ENCODE data around the gene CYP26B1. TPM values are rescaled to one million over a fixed set of nuclear protein-coding genes. Genes with fewer than 3 reads are reported as not detected.

Gene CYP26B1
- total and polyA plus RNA-seq, 2 donors (not counting 3 experiments of a cell fraction or from before 2014, with no cell fraction given) = 0.30 to 1.1 TPM

DNA sequence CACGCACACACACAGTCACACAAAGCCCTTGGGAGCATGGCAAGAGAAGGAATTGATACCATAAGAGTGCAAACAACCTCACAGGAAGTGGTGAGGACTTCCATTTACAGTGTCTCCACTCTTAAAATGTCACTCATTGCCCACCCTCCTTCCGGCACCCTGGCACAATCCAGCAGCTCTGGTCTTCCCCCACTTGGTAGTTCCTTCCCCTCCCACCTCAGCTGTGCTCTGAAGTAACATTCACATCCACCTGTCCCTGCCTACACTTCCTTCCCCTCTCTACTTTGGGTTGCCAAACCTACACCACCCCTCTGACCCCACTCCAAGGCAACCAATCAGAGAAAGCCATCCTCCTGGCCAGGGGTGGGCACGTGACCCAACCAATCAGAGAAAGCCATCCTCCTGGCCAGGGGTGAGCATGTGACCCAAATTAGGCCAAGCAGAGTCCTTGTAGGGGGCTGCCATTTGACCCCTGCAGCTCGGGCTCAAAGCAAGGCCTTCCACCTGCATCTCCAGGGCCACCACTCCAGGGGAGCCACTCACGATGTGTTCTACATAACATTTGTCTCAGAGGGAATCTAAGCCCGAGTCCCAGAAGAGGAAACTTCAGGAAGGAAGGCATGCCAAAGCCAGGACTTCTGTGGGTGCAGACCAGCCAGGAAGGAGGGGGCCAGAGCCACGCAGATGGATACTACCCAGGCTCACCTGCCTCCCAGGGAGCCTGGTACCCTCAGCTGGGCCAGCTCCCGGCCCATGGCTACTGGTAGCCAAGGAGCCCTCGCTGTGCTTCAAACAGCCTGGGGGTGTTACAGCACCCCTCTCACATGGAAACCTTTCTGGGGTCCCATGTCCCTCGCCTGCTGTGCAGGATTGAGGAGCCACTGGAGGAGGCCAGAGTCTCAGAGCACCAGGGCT lies 21.2 kb downstream of the CYP26B1 start:
- no peaks in the 10 kb centered on the region for H3K9me1 ChIP-seq (replicated peaks; ENCODE audit: control insufficient read depth, extremely low read depth, insufficient read depth, low read length)
- no peak overlapping the region for H3K9ac ChIP-seq (replicated peaks; ENCODE audit: extremely low read depth, insufficient read depth, low read length)
- H3K27ac ChIP-seq (ENCODE audit: insufficient read depth, low read depth, low read length) = no peak overlapping the region
- H3K9me3 ChIP-seq (replicated peaks; ENCODE audit: control insufficient read depth, insufficient read depth, low read length) = no peaks in the 10 kb centered on the region
- DNase-seq (ENCODE audit: low read depth, low spot score) (no peak), FAIRE-seq (no peak)
- CTCF ChIA-PET = interaction anchor here (1.1 kb wide), 1 partner anchor 202 kb away, joined by 5 read pairs; no protein-coding TSS in a partner anchor
- dilution Hi-C loops (cut with MboI; ENCODE audit: extremely low pct_ligation_motif_present, low sequenced_read_pairs) (no loop called here), intact Hi-C loops (cut with micrococcal nuclease) (no loop called here)
- POLR2A ChIA-PET = no interaction called here
- peaks cover 8 to 15% of the 10 kb centered on the region in 2 experiments for H3K27me3 ChIP-seq (ENCODE audit: control insufficient read depth in 2 of 2, insufficient read depth in 2 of 2, low read length in 2 of 2)
- no peaks in the 10 kb centered on the region for H3K79me2 ChIP-seq (ENCODE audit: control insufficient read depth, insufficient read depth, low read length)
- no TSS peak for BruUV-seq (replicated peaks)
- H3K4me2 ChIP-seq (ENCODE audit: insufficient read depth, low read length) = no peak overlapping the region
- no peak overlapping the region for H3K4me3 ChIP-seq (replicated peaks in 1 of 3; ENCODE audit: insufficient read depth in 1 of 3, low read depth in 1 of 3, low read length in 3 of 3)
- H3K4me1 ChIP-seq (ENCODE audit: control insufficient read depth, extremely low read depth, insufficient read depth, low read length) = no peaks in the 10 kb centered on the region
- no peak overlapping the region for H2AFZ ChIP-seq (ENCODE audit: low read depth, low read length)
- H3K36me3 ChIP-seq (ENCODE audit: control insufficient read depth in 2 of 2, extremely low read depth in 1 of 2, insufficient read depth in 2 of 2, low read length in 2 of 2) = no peaks in the 10 kb centered on the region
- no peaks in the 10 kb centered on the region for H4K20me1 ChIP-seq (replicated peaks; ENCODE audit: control insufficient read depth, extremely low read depth, insufficient read depth, low read length)
- TF ChIP-seq POLR2AphosphoS5 (IDR thresholded peaks at IDR 0.05; ENCODE audit: insufficient read depth, low read depth, low read length) (no peak), POLR2A (IDR thresholded peaks at IDR 0.05; ENCODE audit: low read depth, low read length) (no peak), MAX (IDR thresholded peaks at IDR 0.05; ENCODE audit: insufficient read depth, insufficient read length) (no peak), FOS (IDR thresholded peaks at IDR 0.05; ENCODE audit: borderline replicate concordance, insufficient read depth, low read length) (no peak), EZH2 (IDR thresholded peaks at IDR 0.05; ENCODE audit: borderline replicate concordance, low read depth, low read length, severe bottlenecking) (no peak), MYC (IDR thresholded peaks at IDR 0.05; ENCODE audit: low read depth, low read length) (no peak), JUN (IDR thresholded peaks at IDR 0.05; ENCODE audit: borderline replicate concordance, insufficient read depth, insufficient read length, low read depth) (no peak), GATA2 (IDR thresholded peaks at IDR 0.05; ENCODE audit: insufficient read depth, insufficient read length, low read depth, low read length) (no peak), CTCF (IDR thresholded peaks at IDR 0.05; ENCODE audit: extremely low read depth in 1 of 2, insufficient read depth in 1 of 2, low read depth in 1 of 2, low read length in 2 of 2) (no peak)
